Mucosa of descending colon (tissue), 3 donors: Measurements from ENCODE around the gene FRRS1L. TPM values are rescaled to one million over a fixed set of nuclear protein-coding genes. Genes with fewer than 3 reads are reported as not detected.

Experiments used
- ATAC-seq: fragments of 200-7000 bp; cut with Tn5 transposase; one replicate; pipeline ENCODE4 v1.9.1; 2020; ENCODE audit warnings: mild to moderate bottlenecking, moderate library complexity
- DNase-seq, 3 donors: peaks; one replicate each; pipeline ENCODE4 v3.0.0-alpha.2; 2020
- H3K36me3 ChIP-seq: fragments of 200-600 bp; one replicate; pipeline ENCODE4 v1.8.0; 2021; ENCODE audit warnings: low read depth, mild to moderate bottlenecking
- H3K4me1 ChIP-seq: fragments of 200-600 bp; one replicate; pipeline ENCODE4 v1.8.0; 2021; ENCODE audit warnings: low read depth, mild to moderate bottlenecking
- H3K4me3 ChIP-seq: fragments of 200-600 bp; one replicate; pipeline ENCODE4 v1.8.0; 2021; ENCODE audit warnings: mild to moderate bottlenecking
- H3K9me3 ChIP-seq: fragments of 200-600 bp; one replicate; pipeline ENCODE4 v1.8.0; 2021; ENCODE audit warnings: mild to moderate bottlenecking
- intact Hi-C, 2 donors: fragments of 100-400 bp; cut with DNase I in 1 of 2; cut with micrococcal nuclease in 1 of 2; formaldehyde crosslinking; loops; one replicate each; pipeline versions ENCODE4 v1.11.0 to v1.11.1; 2022; cut with DNase I, micrococcal nuclease
- total RNA-seq, 3 donors: library from RNA; stranded (reverse); fragmentation: NEBNext Ultra II Directional in 2 of 3; extraction: Animal tissue kit (Norgen Biotek cat#: 25700) in 2 of 3; gene quantifications; one replicate each; pipeline versions ENCODE4 v1.2.1 to v1.2.4, GENCODE V29; 2021 to 2023
- TF ChIP-seq, protein P1 (sequence below): fragments of 200-600 bp; IDR thresholded peaks from one replicate; pipeline ENCODE4 v1.8.0; 2022; ENCODE audit warnings: antibody characterized with exemption, mild to moderate bottlenecking
- donor health status: DM: no; HTN: no; CAD: no; lungs with moderate emphysema.
- donor health status: DM: no; HTN: no; CAD: no.
- donor health status: DM: no; HTN: yes; CAD: no.

The FRRS1L gene
- total RNA-seq, 3 donors from 2014 or later = 0.49 to 4.8 (median 0.96) TPM

GRCh38 chr9:109114670-109115069, 52.4 kb downstream of the FRRS1L start:
- TF ChIP-seq, protein P1, sequence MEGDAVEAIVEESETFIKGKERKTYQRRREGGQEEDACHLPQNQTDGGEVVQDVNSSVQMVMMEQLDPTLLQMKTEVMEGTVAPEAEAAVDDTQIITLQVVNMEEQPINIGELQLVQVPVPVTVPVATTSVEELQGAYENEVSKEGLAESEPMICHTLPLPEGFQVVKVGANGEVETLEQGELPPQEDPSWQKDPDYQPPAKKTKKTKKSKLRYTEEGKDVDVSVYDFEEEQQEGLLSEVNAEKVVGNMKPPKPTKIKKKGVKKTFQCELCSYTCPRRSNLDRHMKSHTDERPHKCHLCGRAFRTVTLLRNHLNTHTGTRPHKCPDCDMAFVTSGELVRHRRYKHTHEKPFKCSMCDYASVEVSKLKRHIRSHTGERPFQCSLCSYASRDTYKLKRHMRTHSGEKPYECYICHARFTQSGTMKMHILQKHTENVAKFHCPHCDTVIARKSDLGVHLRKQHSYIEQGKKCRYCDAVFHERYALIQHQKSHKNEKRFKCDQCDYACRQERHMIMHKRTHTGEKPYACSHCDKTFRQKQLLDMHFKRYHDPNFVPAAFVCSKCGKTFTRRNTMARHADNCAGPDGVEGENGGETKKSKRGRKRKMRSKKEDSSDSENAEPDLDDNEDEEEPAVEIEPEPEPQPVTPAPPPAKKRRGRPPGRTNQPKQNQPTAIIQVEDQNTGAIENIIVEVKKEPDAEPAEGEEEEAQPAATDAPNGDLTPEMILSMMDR = no peak
- H3K36me3 ChIP-seq = no peaks in the 10 kb centered on the region
- H3K4me3 ChIP-seq = no peak overlapping the region
- ATAC-seq = no peak
- DNase-seq = no peak
- H3K4me1 ChIP-seq = peaks cover 37% of the 10 kb centered on the region
- no peaks in the 10 kb centered on the region for H3K9me3 ChIP-seq
- intact Hi-C loops = no loop called here

DNA sequence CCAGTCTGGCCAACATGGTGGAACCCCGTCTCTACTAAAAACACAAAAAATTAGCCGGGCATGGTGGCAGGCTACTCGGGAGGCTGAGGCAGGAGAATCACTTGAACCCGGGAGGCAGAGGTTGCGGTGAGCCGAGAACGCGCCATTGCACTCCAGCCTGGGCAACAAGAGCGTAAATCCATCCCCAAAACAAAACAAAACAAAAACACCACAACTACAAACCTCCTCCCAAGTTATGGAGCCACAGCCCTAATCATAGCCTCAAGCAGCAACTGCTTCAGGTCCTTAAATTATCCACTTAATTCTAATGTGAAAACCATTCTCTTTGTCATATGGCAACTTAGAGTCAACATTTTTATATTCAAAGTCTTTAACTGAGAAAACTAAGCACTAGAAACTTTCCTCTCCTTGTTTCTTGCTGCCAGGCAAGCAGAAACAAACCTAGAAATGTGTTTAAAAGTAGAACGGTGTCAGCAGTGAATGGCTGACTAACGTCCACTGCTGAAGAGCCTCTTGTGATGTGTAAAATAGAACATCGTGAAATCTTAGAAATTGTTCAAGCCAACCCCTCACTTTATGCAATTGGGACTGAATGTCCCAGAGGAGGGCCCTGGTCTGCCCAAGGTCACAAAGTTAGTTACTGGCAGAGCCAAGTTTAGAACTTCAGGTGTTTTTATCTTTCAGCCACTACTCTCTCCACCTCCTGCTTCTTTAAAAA, 53.0 kb downstream of the FRRS1L start:
- peaks cover 38% of the 10 kb centered on the region for H3K4me1 ChIP-seq
- TF ChIP-seq, protein P1 = no peak
- no peaks in the 10 kb centered on the region for H3K9me3 ChIP-seq
- no peak overlapping the region for H3K4me3 ChIP-seq
- no peak for ATAC-seq
- no peak for DNase-seq
- no peaks in the 10 kb centered on the region for H3K36me3 ChIP-seq
- intact Hi-C loops = no loop called here

DNA sequence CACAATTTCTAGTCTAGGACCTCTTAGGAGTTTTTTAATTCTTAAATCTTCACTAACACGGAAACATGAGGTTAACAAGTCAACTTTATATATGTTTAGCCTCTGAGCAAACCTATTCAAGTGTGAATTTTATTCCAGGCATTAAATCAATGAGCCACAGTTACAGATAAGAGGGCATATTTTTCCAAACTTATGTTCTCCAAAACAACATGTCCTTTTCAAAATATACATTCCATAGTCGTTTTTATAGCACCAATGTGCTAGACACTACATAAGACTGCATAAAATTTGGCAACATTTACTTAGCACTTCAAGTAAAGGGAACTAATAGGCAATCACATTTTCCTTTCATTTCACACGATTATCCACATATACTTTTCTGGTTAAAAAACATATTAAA, 53.8 kb downstream of the FRRS1L start:
- Histone ChIP-seq H3K9me3 (no peaks in the 10 kb centered on the region), H3K4me3 (no peak overlapping the region), H3K4me1 (peaks cover 35% of the 10 kb centered on the region), H3K36me3 (no peaks in the 10 kb centered on the region)
- DNase-seq (no peak), ATAC-seq (no peak)
- TF ChIP-seq, protein P1 = no peak
- intact Hi-C loops = no loop called here

DNA sequence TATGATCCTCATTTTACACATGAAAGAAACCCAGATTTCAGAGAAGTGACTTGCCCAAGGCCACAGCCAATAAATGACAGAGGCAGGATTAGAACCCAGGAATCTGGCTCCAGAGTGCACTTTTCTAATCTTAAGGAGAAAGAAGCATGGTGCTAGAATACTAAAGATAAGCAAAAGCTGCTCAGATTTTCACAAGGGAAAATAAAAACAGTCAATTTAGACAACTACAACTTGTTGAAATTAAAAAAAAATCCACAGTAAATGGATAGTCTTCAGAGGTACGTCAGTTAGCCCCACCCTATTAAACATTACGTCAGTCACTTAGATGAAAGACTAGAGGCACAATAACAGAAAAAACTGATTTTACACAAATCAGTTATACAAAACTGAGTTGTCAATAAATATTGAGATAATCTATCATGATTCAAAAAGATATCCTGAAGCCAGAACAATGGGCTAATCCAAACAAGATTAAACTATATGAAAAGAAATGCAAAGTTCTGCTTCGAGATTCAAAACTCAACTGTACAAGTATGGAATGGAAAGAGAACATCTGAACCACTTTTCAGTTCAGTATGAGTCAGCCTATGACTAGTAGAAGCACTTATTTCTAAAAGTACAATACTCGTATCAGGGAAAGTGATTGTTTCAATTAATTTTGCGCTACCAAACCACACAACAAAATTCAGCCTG, 56.6 kb downstream of the FRRS1L start:
- peak; percentile 27 for ATAC-seq
- intact Hi-C loops = no loop called here
- Histone ChIP-seq H3K9me3 (no peaks in the 10 kb centered on the region), H3K4me1 (peaks cover 13% of the 10 kb centered on the region), H3K4me3 (no peak overlapping the region), H3K36me3 (no peaks in the 10 kb centered on the region)
- no peak for DNase-seq
- TF ChIP-seq, protein P1 = no peak

DNA sequence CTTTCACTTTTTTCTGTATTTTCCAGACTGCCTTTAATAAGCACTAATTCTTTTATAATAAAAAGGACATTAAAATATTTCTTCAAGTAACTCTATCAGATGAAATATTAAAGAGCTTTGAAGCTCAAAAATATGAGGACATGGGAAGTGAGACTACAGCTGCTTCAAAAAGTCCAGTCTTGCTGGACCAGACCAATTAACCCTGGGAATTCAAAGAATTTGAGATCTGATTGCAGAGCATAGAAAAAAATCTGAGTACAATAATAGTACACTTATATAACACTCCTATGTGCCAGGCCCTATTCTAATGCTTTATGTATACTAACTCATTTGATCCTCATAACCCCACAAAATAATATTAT, 57.1 kb downstream of the FRRS1L start:
- intact Hi-C loops = no loop called here
- no peaks in the 10 kb centered on the region for H3K36me3 ChIP-seq
- H3K4me1 ChIP-seq = peaks cover 13% of the 10 kb centered on the region
- DNase-seq (no peak), ATAC-seq (no peak)
- H3K4me3 ChIP-seq = no peak overlapping the region
- H3K9me3 ChIP-seq = no peaks in the 10 kb centered on the region
- TF ChIP-seq, protein P1 = no peak
